ENCODE data around the gene MMEL1.

- TF ChIP-seq CTCF (IDR thresholded peaks at IDR 0.05), result no peak
- TF ChIP-seq ZFX (IDR thresholded peaks at IDR 0.05; ENCODE audit: borderline replicate concordance), result no peak
Observed at GRCh38 chr1:2557482-2558400, 75.1 kb downstream of the MMEL1 start.
